ENCODE measurements around the gene FAM24B.
"Not testable (repeated sequence)": the region's sequence is repeated elsewhere in the genome, so short reads cannot be mapped to it uniquely, and the experiment has no call there.

GRCh38 chr10:122903861-122904260 is 24.5 kb upstream of the FAM24B start:
- not testable (repeated sequence) for TF ChIP-seq CTCF (conservative IDR thresholded peaks at IDR 0.05); EZH2 (IDR thresholded peaks at IDR 0.05; ENCODE audit: low read depth)

Data from PC-9 (cell line).